Natural killer cell treated with Interleukin-12 subunit alpha and Interleukin-12 subunit beta and Interleukin-15 and Interleukin-18, amount 100 ng/mL, for 72 hours (primary cell): ENCODE data around the gene ABCA2. TPM values are rescaled to one million over a fixed set of nuclear protein-coding genes. Genes with fewer than 3 reads are reported as not detected.
"Not testable (repeated sequence)": the region's sequence is repeated elsewhere in the genome, so short reads cannot be mapped to it uniquely, and the experiment has no call there.

Experiments
- ATAC-seq, 2 donors: fragments of 150-1000 bp; cut with Tn5 transposase in 1 of 2; sonication (Bioruptor Pico), chemical (Tn5 transposase) in 1 of 2; 2 replicates each; pipeline ENCODE4 v1.10.0; 2021
- DNase-seq: peaks from one replicate; pipeline ENCODE4 v3.0.0; 2022; ENCODE audit warnings: low spot score
- H3K27ac Mint-ChIP-seq, 2 donors: 1 replicate in 1 of 2; 2 replicates in 1 of 2; pipeline ENCODE4 v1.8.0; 2022; ENCODE audit warnings: mixed read lengths in 2 of 2, mild to moderate bottlenecking in 1 of 2, moderate library complexity in 1 of 2
- H3K27me3 Mint-ChIP-seq, 2 donors: 1 replicate in 1 of 2; 2 replicates in 1 of 2; pipeline ENCODE4 v1.8.0; 2022; ENCODE audit warnings: mixed read lengths in 2 of 2
- H3K36me3 Mint-ChIP-seq: one replicate; pipeline ENCODE4 v1.8.0; 2022; ENCODE audit warnings: mixed read lengths
- H3K4me1 Mint-ChIP-seq, 2 donors: 1 replicate in 1 of 2; 2 replicates in 1 of 2; pipeline ENCODE4 v1.8.0; 2022; ENCODE audit warnings: low read depth in 2 of 2, mixed read lengths in 2 of 2, mild to moderate bottlenecking in 1 of 2
- H3K4me3 Mint-ChIP-seq: one replicate; pipeline ENCODE4 v1.8.0; 2022; ENCODE audit warnings: mixed read lengths
- H3K9me3 Mint-ChIP-seq: 2 replicates; pipeline ENCODE4 v1.8.0; 2022; ENCODE audit warnings: mixed read lengths
- total RNA-seq, 2 donors: library from RNA; stranded (reverse); gene quantifications; one replicate each; pipeline ENCODE4 v1.2.3, GENCODE V29; 2022

Gene ABCA2
- total RNA-seq, 2 donors from 2014 or later, result 77.6 to 109 TPM

GRCh38 chr9:137068539-137069507 lies 40.8 kb upstream of the ABCA2 start:
- ATAC-seq (no peak), DNase-seq (no peak)
- Mint-ChIP-seq H3K9me3 (no peaks in the 10 kb centered on the region), H3K4me3 (peak overlapping the region; percentile 68), H3K27ac (no peak overlapping the region), H3K27me3 (no peaks in the 10 kb centered on the region), H3K36me3 (no peaks in the 10 kb centered on the region), H3K4me1 (peaks cover 21 to 23% of the 10 kb centered on the region in 2 donors)

- Mint-ChIP-seq H3K27me3 (no peaks in the 10 kb centered on the region), H3K4me3 (peak overlapping the region; percentile 68), H3K4me1 (peaks cover 18 to 19% of the 10 kb centered on the region in 2 donors), H3K27ac (peak overlapping the region; percentile 64 to 68), H3K36me3 (no peaks in the 10 kb centered on the region), H3K9me3 (no peaks in the 10 kb centered on the region)
- ATAC-seq (peak; percentile 55 to 57), DNase-seq (peak; percentile 83)
Measured at GRCh38 chr9:137067860-137068538, 40.0 kb upstream of the ABCA2 start.

- ATAC-seq, result no peak
- H3K9me3 Mint-ChIP-seq, result no peaks in the 10 kb centered on the region
- no peaks in the 10 kb centered on the region for H3K36me3 Mint-ChIP-seq
- no peak overlapping the region for H3K27ac Mint-ChIP-seq
- H3K27me3 Mint-ChIP-seq, result no peaks in the 10 kb centered on the region
- H3K4me1 Mint-ChIP-seq, result peaks cover 15 to 17% of the 10 kb centered on the region in 2 donors
- H3K4me3 Mint-ChIP-seq, result no peak overlapping the region
- no peak for DNase-seq
Measured at GRCh38 chr9:137066096-137066861, 38.2 kb upstream of the ABCA2 start.

- H3K9me3 Mint-ChIP-seq, result no peaks in the 10 kb centered on the region
- ATAC-seq (no peak), DNase-seq (no peak)
- H3K27ac Mint-ChIP-seq, result no peak overlapping the region
- no peaks in the 10 kb centered on the region for H3K36me3 Mint-ChIP-seq
- peaks cover 10% of the 10 kb centered on the region in 2 donors for H3K4me1 Mint-ChIP-seq
- no peak overlapping the region for H3K4me3 Mint-ChIP-seq
- no peaks in the 10 kb centered on the region for H3K27me3 Mint-ChIP-seq
Measured at GRCh38 chr9:137065336-137065967, 37.4 kb upstream of the ABCA2 start.

GRCh38 chr9:137064880-137065164 lies 36.8 kb upstream of the ABCA2 start:
- Mint-ChIP-seq H3K27me3 (no peaks in the 10 kb centered on the region), H3K9me3 (no peaks in the 10 kb centered on the region), H3K4me3 (no peak overlapping the region), H3K36me3 (no peaks in the 10 kb centered on the region), H3K4me1 (peaks cover 10% of the 10 kb centered on the region in 2 donors), H3K27ac (no peak overlapping the region)
- no peak for DNase-seq
- ATAC-seq, result no peak

- ATAC-seq (peak; percentile 53 to 65), DNase-seq (no peak)
- Mint-ChIP-seq H3K27me3 (no peaks in the 10 kb centered on the region), H3K27ac (no peak overlapping the region), H3K4me3 (no peak overlapping the region), H3K4me1 (peaks cover 10% of the 10 kb centered on the region in 2 donors), H3K36me3 (no peaks in the 10 kb centered on the region), H3K9me3 (no peaks in the 10 kb centered on the region)
Measured at GRCh38 chr9:137064027-137064879, 36.2 kb upstream of the ABCA2 start.

- ATAC-seq, result no peak
- H3K9me3 Mint-ChIP-seq, result no peaks in the 10 kb centered on the region
- no peaks in the 10 kb centered on the region for H3K36me3 Mint-ChIP-seq
- no peak overlapping the region for H3K4me3 Mint-ChIP-seq
- no peaks in the 10 kb centered on the region for H3K27me3 Mint-ChIP-seq
- no peak for DNase-seq
- H3K4me1 Mint-ChIP-seq, result peaks cover 10% of the 10 kb centered on the region in 2 donors
- no peak overlapping the region for H3K27ac Mint-ChIP-seq
Measured at GRCh38 chr9:137063311-137064026, 35.4 kb upstream of the ABCA2 start.

GRCh38 chr9:137062798-137063197 lies 34.8 kb upstream of the ABCA2 start:
- ATAC-seq, H3K4me1 Mint-ChIP-seq, H3K27me3 Mint-ChIP-seq, H3K27ac Mint-ChIP-seq, H3K9me3 Mint-ChIP-seq, H3K4me3 Mint-ChIP-seq, DNase-seq, H3K36me3 Mint-ChIP-seq: not testable (repeated sequence)

GRCh38 chr9:137062384-137062783 lies 34.3 kb upstream of the ABCA2 start:
- Mint-ChIP-seq H3K9me3 (no peaks in the 10 kb centered on the region), H3K4me3 (no peak overlapping the region), H3K27me3 (no peaks in the 10 kb centered on the region), H3K4me1 (peaks cover 4 to 5% of the 10 kb centered on the region in 2 donors), H3K36me3 (no peaks in the 10 kb centered on the region), H3K27ac (no peak overlapping the region)
- ATAC-seq (no peak), DNase-seq (no peak)

- Mint-ChIP-seq H3K36me3 (no peaks in the 10 kb centered on the region), H3K27me3 (peaks cover 0 to 3% of the 10 kb centered on the region in 2 donors), H3K4me1 (no peaks in the 10 kb centered on the region), H3K4me3 (no peak overlapping the region), H3K27ac (no peak overlapping the region), H3K9me3 (no peaks in the 10 kb centered on the region)
- ATAC-seq (no peak), DNase-seq (no peak)
Measured at GRCh38 chr9:137058521-137059234, 30.6 kb upstream of the ABCA2 start.

GRCh38 chr9:137057545-137057944 lies 29.5 kb upstream of the ABCA2 start:
- DNase-seq (no peak), ATAC-seq (no peak)
- no peaks in the 10 kb centered on the region for H3K36me3 Mint-ChIP-seq
- H3K27ac Mint-ChIP-seq, result no peak overlapping the region
- H3K4me1 Mint-ChIP-seq, result no peaks in the 10 kb centered on the region
- H3K27me3 Mint-ChIP-seq, result peaks cover 0 to 3% of the 10 kb centered on the region in 2 donors
- H3K9me3 Mint-ChIP-seq, result no peaks in the 10 kb centered on the region
- H3K4me3 Mint-ChIP-seq, result no peak overlapping the region
